Activated CD4-positive, alpha-beta T cell treated with anti-CD3 and anti-CD28 coated beads for 48 hours (primary cell): ENCODE data around the gene PROM1.

Experiments
- DNase-seq: peaks from one replicate; pipeline ENCODE4 v3.0.0-alpha.2; 2020

The PROM1 gene

GRCh38 chr4:16083241-16084191, at the start of gene PROM1:
PROM1 (minus strand) TSS chr4:16084023; CDS start chr4:16075906, 8,117 bp downstream.
- peak; percentile 20 for DNase-seq

GRCh38 chr4:16133406-16133805, 49.6 kb upstream of the PROM1 start:
- no peak for DNase-seq

GRCh38 chr4:16131293-16131692, 47.5 kb upstream of the PROM1 start:
- DNase-seq, result no peak

GRCh38 chr4:16129336-16129735, 45.5 kb upstream of the PROM1 start:
- DNase-seq, result no peak

DNA sequence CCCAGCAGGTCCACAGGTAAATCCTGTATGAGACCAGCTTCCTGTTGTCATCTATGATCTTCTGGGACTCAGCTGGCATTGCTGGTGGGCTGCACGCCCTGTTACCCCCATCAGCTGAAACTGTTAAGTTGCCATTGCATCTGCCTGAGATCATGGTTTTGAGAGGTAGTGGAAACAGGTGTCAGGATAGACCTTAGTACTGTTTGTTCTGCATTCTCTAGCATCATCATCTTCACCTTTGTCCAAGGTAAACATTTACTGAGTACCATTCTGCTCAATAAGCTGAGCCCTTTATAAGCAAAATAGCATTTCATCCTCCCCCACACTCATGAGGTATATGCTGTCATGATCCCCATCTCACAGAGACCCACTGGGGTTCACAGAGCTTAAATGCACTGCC, 42.9 kb upstream of the PROM1 start:
- no peak for DNase-seq

DNA sequence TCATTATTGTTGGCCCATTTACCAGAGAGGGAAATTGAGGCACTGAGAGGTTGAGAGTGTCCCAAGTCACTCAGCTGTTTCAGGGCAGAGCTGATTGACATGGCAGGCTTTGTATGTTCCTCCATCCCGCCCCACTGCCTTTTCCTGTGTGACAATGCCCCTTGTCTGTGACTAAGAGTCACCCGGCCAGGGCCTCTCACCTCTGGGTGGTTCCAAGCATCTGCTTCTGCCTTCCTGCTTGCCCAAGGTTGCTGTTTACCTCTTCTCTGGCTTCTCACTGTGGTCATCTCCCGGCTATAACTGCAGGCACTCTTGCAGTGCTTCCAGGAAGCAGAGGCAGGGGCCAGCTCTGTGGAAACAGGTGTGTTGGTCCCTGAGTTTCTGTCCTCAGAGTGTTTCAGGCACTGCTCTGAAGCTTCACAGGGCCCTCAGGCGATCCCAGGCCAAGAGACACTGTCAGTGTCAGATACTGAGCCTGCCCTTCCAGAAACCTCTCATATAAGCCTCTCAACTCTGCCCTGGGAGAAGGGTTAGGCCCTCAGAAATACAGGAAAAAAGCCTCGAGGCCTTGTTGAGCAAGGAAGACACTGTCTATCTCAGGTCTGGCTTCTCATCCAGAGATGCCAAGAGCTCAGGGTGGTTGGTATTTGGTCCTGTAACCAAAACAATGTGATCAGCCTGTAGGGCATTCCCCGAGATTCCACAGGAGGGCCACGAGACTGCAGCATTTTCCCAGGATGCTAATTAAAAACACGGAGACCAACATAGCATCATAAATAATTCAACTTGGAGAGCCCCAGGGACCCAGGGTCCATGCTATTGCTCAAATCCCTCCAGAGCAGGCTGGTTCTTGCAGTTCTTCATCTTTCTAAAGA, 42.0 kb upstream of the PROM1 start:
- peak; percentile 9 for DNase-seq

DNA sequence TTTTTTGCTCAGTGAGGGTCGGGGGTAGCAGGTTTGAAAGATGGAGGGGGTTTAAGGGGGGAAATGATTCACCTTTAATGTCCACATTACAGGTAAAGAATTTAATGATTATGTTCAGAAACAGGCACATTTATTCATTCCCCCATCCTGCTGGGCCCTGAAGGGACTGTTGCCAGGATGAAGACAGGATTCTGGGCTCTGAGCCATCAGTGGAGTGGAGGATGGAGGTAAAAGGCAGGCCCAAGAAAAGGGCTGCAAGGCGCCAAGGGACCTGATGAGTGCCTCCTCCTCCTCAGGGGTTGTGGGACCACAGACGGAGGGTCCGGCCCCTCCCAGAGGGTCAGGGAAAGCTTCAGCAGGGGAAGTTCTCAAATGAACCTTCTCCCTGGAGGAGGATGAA, 40.4 kb upstream of the PROM1 start:
- no peak for DNase-seq

- no peak for DNase-seq
These were observed 39.7 kb upstream of the PROM1 start for GRCh38 chr4:16123356-16124084.

GRCh38 chr4:16122784-16123183, 39.0 kb upstream of the PROM1 start:
- peak; percentile 54 for DNase-seq

DNA sequence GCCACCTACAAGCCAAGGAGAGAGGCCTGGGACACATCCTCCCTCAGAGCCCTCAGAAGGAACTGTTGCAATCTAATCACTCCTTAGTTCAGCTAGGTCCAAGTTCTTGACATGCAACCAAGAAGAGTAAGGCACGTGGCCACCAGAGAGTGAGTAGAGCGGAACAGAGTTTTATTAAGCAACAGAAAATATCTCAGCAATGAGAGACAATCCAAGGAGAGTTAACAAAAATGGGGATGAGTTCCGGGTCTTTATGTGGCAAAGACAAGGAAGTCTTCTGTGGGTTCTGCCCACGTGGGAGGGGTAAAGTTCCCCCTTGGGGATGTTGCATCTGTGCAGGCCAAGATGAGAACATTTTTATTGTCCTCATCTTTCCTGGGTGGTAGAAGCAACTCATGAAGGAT, 38.5 kb upstream of the PROM1 start:
- no peak for DNase-seq

- no peak for DNase-seq
These were observed 36.9 kb upstream of the PROM1 start for GRCh38 chr4:16120720-16121119.

DNA sequence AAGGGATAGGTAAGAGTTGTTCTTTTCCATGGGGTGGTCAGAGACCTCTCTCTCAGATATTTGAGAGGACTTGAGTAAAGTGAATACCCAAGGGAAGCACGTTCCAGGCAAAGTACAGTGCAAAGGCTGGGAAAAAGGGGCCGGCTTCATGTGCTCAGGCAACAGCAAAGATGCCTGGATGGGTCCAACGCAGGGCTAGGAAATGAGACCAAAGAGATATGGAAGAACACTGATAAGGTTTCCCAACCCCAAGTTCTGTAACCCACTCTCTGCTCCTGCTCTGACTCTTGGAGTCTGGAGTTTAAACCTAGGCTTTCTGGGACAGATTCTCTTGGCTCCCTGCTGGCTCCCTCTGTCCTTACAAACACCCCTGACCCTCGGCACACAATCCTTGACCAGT, 36.2 kb upstream of the PROM1 start:
- DNase-seq, result no peak

- no peak for DNase-seq
These were observed 34.3 kb upstream of the PROM1 start for GRCh38 chr4:16118090-16118489.

GRCh38 chr4:16117164-16117563, 33.3 kb upstream of the PROM1 start:
- no peak for DNase-seq

GRCh38 chr4:16116493-16116990, 32.7 kb upstream of the PROM1 start:
- no peak for DNase-seq

DNA sequence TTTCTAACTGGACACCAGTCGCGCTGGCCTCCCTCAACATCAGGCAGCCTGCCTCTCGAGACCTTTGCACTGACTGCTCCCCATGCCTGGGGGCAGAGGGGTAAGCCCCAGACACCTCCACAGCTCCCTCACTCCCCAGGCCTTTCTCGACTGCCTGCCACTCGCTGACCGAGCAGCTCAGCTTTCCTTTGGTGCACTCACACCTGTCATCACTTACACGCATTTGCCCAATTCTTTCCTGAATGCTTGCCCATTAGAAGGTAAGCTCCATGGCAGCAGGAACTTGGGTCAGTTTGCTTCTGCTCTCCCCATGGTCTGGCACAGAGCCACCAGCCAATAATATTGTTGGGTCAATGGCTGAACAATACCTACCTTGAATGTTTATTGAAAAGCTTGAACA, 32.2 kb upstream of the PROM1 start:
- no peak for DNase-seq

DNA sequence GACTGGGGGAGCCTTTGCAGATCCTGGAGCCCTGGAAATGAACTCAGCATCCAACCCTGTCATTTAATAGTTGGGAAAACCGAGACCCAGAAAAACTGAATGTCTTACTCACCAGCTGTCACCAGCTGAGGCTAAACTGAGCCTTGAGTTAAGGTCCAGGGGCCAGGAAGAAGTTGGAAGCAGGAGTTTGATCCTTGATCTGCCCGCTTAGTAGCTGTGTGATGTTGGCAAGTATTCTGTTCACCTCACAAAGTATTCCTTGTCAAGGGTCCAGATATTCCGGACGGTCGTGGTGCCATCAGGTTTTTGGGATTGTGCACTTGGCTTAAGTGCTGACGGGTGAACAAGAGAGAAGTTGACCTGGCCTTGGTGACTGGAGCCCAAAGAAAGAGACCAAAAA, 30.7 kb upstream of the PROM1 start:
- no peak for DNase-seq

GRCh38 chr4:16113741-16114140, 29.9 kb upstream of the PROM1 start:
- no peak for DNase-seq

DNA sequence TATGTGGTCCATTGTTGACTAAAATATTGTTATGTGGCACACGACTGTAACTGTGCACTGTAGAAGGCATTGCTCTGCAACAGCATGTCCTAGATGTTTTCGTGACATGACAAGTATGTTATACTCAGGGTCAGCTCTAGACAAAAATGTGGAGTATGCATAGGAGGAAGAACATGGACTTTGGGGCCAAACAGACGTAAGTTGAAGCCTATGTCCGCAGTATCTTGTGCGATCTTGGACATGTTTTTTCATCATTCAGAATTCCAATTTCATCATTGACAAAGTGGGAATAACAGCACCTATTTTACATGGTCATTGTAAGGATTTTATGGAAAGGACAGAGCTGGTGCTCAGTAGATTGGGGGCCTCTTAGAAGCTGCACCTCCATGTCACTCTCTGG, 27.7 kb upstream of the PROM1 start:
- DNase-seq, result no peak

- DNase-seq, result no peak
These were observed 27.0 kb upstream of the PROM1 start for GRCh38 chr4:16110661-16111290.

- no peak for DNase-seq
These were observed 26.4 kb upstream of the PROM1 start for GRCh38 chr4:16110199-16110598.

GRCh38 chr4:16109256-16109655, 25.4 kb upstream of the PROM1 start:
- DNase-seq, result no peak
